ENCODE data around the gene DPP10.
"Not testable (repeated sequence)": the region's sequence is repeated elsewhere in the genome, so short reads cannot be mapped to it uniquely, and the experiment has no call there.

Gene DPP10

DNA sequence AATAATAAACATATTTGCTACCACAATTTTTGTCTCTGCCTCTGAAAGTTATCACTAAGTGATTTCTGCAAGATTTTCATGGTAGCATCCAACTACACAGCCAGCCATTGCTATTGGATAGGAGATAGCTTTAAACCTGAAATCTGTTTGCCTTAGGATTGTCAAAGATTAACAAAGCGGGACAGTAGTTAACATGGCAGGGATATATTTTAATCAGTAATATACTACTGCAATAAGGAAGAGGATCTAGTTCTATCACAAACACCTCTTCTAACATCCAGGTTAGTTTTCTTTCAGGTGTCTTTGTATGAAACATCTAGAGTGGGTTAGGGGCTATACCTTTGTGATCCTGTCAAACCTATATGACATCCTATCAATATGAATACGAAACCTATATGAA, 641.3 kb downstream of the DPP10 start:
- no peak for TF ChIP-seq CTCF (IDR thresholded peaks at IDR 0.05; ENCODE audit: borderline replicate concordance, extremely low read depth, low read length, poor library complexity, severe bottlenecking)
- TF ChIP-seq EZH2 (IDR thresholded peaks at IDR 0.05; ENCODE audit: borderline replicate concordance, low read depth, low read length, severe bottlenecking): no peak
- Histone ChIP-seq H3K36me3 (ENCODE audit: insufficient read depth, low read length) (no peaks in the 10 kb centered on the region), H3K4me3 (ENCODE audit: low read depth in 1 of 2, low read length in 2 of 2) (no peak overlapping the region), H3K9me3 (ENCODE audit: insufficient read depth, low read length, severe bottlenecking) (no peaks in the 10 kb centered on the region), H3K27me3 (ENCODE audit: insufficient read depth, low read length, poor library complexity) (no peaks in the 10 kb centered on the region), H3K79me2 (ENCODE audit: insufficient read depth, low read length) (no peaks in the 10 kb centered on the region), H3K9ac (ENCODE audit: low read depth, low read length) (no peak overlapping the region), H4K20me1 (ENCODE audit: insufficient read depth, low read length) (no peaks in the 10 kb centered on the region), H3K4me2 (ENCODE audit: insufficient read depth, low read length) (no peak overlapping the region), H3K27ac (ENCODE audit: low read length) (no peak overlapping the region), H3K4me1 (ENCODE audit: insufficient read depth, low read length) (no peaks in the 10 kb centered on the region), H2AFZ (ENCODE audit: low read depth, low read length) (no peak overlapping the region)
- ATAC-seq (ENCODE audit: insufficient read depth, low read depth) (no peak), DNase-seq (no peak)

DNA sequence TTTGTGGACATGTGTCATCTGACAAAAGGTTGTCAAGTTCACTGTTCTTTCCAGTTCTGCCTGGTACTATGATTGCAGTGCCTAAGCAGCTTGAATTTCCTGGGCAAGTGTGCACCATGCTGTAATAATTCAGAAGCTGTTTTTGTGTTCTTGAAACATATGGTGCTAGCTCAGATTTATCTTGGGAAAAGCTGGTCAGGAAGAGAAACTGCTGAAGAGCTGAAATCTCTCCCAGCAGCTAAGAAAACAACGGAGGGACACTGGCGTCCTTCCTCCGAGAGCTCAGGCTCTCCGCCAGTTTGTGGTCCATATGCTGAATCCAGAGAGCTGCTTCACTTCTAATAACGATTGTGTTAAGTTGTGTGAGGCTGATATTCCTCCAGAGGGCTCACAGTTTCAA, 642.0 kb downstream of the DPP10 start:
- no peaks in the 10 kb centered on the region for H3K27me3 ChIP-seq (ENCODE audit: insufficient read depth, low read length, poor library complexity)
- no peaks in the 10 kb centered on the region for H3K79me2 ChIP-seq (ENCODE audit: insufficient read depth, low read length)
- ATAC-seq (ENCODE audit: insufficient read depth, low read depth) (no peak), DNase-seq (no peak)
- H2AFZ ChIP-seq (ENCODE audit: low read depth, low read length): no peak overlapping the region
- H3K4me1 ChIP-seq (ENCODE audit: insufficient read depth, low read length): no peaks in the 10 kb centered on the region
- H3K9ac ChIP-seq (ENCODE audit: low read depth, low read length): no peak overlapping the region
- no peak overlapping the region for H3K4me3 ChIP-seq (ENCODE audit: low read depth in 1 of 2, low read length in 2 of 2)
- H3K27ac ChIP-seq (ENCODE audit: low read length): no peak overlapping the region
- no peaks in the 10 kb centered on the region for H4K20me1 ChIP-seq (ENCODE audit: insufficient read depth, low read length)
- H3K36me3 ChIP-seq (ENCODE audit: insufficient read depth, low read length): no peaks in the 10 kb centered on the region
- no peak overlapping the region for H3K4me2 ChIP-seq (ENCODE audit: insufficient read depth, low read length)
- TF ChIP-seq CTCF (IDR thresholded peaks at IDR 0.05; ENCODE audit: borderline replicate concordance, extremely low read depth, low read length, poor library complexity, severe bottlenecking) (no peak), EZH2 (IDR thresholded peaks at IDR 0.05; ENCODE audit: borderline replicate concordance, low read depth, low read length, severe bottlenecking) (no peak)
- H3K9me3 ChIP-seq (ENCODE audit: insufficient read depth, low read length, severe bottlenecking): no peaks in the 10 kb centered on the region

GRCh38 chr2:115086051-115086620, 643.7 kb downstream of the DPP10 start:
- not testable (repeated sequence) for H3K9ac ChIP-seq (ENCODE audit: low read depth, low read length); H3K4me1 ChIP-seq (ENCODE audit: insufficient read depth, low read length); H3K4me3 ChIP-seq (ENCODE audit: low read depth in 1 of 2, low read length in 2 of 2); H3K27me3 ChIP-seq (ENCODE audit: insufficient read depth, low read length, poor library complexity); H3K27ac ChIP-seq (ENCODE audit: low read length); H3K4me2 ChIP-seq (ENCODE audit: insufficient read depth, low read length); H2AFZ ChIP-seq (ENCODE audit: low read depth, low read length); H3K79me2 ChIP-seq (ENCODE audit: insufficient read depth, low read length); H4K20me1 ChIP-seq (ENCODE audit: insufficient read depth, low read length); H3K9me3 ChIP-seq (ENCODE audit: insufficient read depth, low read length, severe bottlenecking); H3K36me3 ChIP-seq (ENCODE audit: insufficient read depth, low read length); DNase-seq; ATAC-seq (ENCODE audit: insufficient read depth, low read depth)

- Histone ChIP-seq H3K9ac (ENCODE audit: low read depth, low read length) (no peak overlapping the region), H3K79me2 (ENCODE audit: insufficient read depth, low read length) (no peaks in the 10 kb centered on the region), H3K36me3 (ENCODE audit: insufficient read depth, low read length) (no peaks in the 10 kb centered on the region), H2AFZ (ENCODE audit: low read depth, low read length) (no peak overlapping the region), H3K9me3 (ENCODE audit: insufficient read depth, low read length, severe bottlenecking) (no peaks in the 10 kb centered on the region), H3K27ac (ENCODE audit: low read length) (no peak overlapping the region), H4K20me1 (ENCODE audit: insufficient read depth, low read length) (no peaks in the 10 kb centered on the region), H3K27me3 (ENCODE audit: insufficient read depth, low read length, poor library complexity) (no peaks in the 10 kb centered on the region), H3K4me2 (ENCODE audit: insufficient read depth, low read length) (no peak overlapping the region), H3K4me3 (ENCODE audit: low read depth in 1 of 2, low read length in 2 of 2) (no peak overlapping the region), H3K4me1 (ENCODE audit: insufficient read depth, low read length) (no peaks in the 10 kb centered on the region)
- ATAC-seq (ENCODE audit: insufficient read depth, low read depth) (no peak), DNase-seq (no peak)
- TF ChIP-seq EZH2 (IDR thresholded peaks at IDR 0.05; ENCODE audit: borderline replicate concordance, low read depth, low read length, severe bottlenecking) (no peak), CTCF (IDR thresholded peaks at IDR 0.05; ENCODE audit: borderline replicate concordance, extremely low read depth, low read length, poor library complexity, severe bottlenecking) (no peak)
Observed at GRCh38 chr2:115094441-115094840, 652.0 kb downstream of the DPP10 start.

All from DND-41 (cell line).